NCI-H2196 treated with DMSO at 0.1 percent for 48 hours (cell line): ENCODE results near the gene KRTAP5-7.
"Not testable (repeated sequence)": the region's sequence is repeated elsewhere in the genome, so short reads cannot be mapped to it uniquely, and the experiment has no call there.

Experiments used
- DNase-seq: peaks from one replicate; lab custom pipeline; 2025; ENCODE audit not compliant: unreplicated experiment; lab: John Stamatoyannopoulos, UW

KRTAP5-7 gene

GRCh38 chr11:71556018-71556417 lies 29.0 kb downstream of the KRTAP5-7 start:
- no peak for DNase-seq

GRCh38 chr11:71557257-71557656 lies 30.2 kb downstream of the KRTAP5-7 start:
- DNase-seq = no peak

GRCh38 chr11:71558996-71559395 lies 31.9 kb downstream of the KRTAP5-7 start:
- DNase-seq = no peak

- DNase-seq = no peak
Measured at GRCh38 chr11:71562120-71562519, 35.1 kb downstream of the KRTAP5-7 start.

- DNase-seq = no peak
Measured at GRCh38 chr11:71563406-71563805, 36.3 kb downstream of the KRTAP5-7 start.

GRCh38 chr11:71564430-71564829 lies 37.4 kb downstream of the KRTAP5-7 start:
- no peak for DNase-seq

- DNase-seq = no peak
Measured at GRCh38 chr11:71565263-71565662, 38.2 kb downstream of the KRTAP5-7 start, which contains the start of gene KRTAP5-10. Gene KRTAP5-10 (plus strand): TSS chr11:71565563. CDS start chr11:71565588, 25 bp downstream.

GRCh38 chr11:71566081-71566620 lies 39.1 kb downstream of the KRTAP5-7 start:
- DNase-seq = no peak

- not testable (repeated sequence) for DNase-seq
Measured at GRCh38 chr11:71566626-71567599, 39.8 kb downstream of the KRTAP5-7 start.

GRCh38 chr11:71567633-71568032 lies 40.6 kb downstream of the KRTAP5-7 start:
- not testable (repeated sequence) for DNase-seq

GRCh38 chr11:71568704-71569349 lies 41.8 kb downstream of the KRTAP5-7 start:
- DNase-seq = no peak

- not testable (repeated sequence) for DNase-seq
Measured at GRCh38 chr11:71571101-71571850, 44.2 kb downstream of the KRTAP5-7 start.

- DNase-seq = no peak
Measured at GRCh38 chr11:71572811-71573210, 45.7 kb downstream of the KRTAP5-7 start.

GRCh38 chr11:71574418-71574817 lies 47.4 kb downstream of the KRTAP5-7 start:
- no peak for DNase-seq

GRCh38 chr11:71575723-71576424 lies 48.8 kb downstream of the KRTAP5-7 start:
- no peak for DNase-seq

- DNase-seq = not testable (repeated sequence)
Measured at GRCh38 chr11:71576688-71577465, 49.8 kb downstream of the KRTAP5-7 start.

- no peak for DNase-seq
Measured at GRCh38 chr11:71577469-71578004, 50.5 kb downstream of the KRTAP5-7 start.
